ENCODE results near the gene PDE3A. TPM values are rescaled to one million over a fixed set of nuclear protein-coding genes. Genes with fewer than 3 reads are reported as not detected.
"Not testable (repeated sequence)": the region's sequence is repeated elsewhere in the genome, so short reads cannot be mapped to it uniquely, and the experiment has no call there.

PDE3A gene
- total RNA-seq, 1 donor from 2014 or later: not detected

DNA sequence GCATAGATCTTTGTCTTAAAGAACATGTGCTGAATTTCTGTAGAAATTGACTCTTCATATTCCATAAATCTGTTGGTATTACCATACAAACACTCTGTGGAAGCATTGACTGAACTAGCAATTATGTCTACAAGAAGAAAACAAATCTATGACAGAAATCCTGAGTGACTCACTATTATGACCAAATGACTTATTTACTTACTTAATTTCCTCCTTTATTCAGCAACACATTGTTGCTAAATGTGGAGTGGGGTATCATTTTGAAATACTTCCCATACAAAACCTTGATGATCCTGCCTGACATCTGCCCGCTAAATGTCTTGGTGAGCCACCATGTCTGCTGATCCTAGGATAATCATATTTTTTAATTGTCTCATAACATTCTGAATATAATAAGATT is 227.7 kb downstream of the PDE3A start:
- intact Hi-C loops (cut with micrococcal nuclease): no loop called here

DNA sequence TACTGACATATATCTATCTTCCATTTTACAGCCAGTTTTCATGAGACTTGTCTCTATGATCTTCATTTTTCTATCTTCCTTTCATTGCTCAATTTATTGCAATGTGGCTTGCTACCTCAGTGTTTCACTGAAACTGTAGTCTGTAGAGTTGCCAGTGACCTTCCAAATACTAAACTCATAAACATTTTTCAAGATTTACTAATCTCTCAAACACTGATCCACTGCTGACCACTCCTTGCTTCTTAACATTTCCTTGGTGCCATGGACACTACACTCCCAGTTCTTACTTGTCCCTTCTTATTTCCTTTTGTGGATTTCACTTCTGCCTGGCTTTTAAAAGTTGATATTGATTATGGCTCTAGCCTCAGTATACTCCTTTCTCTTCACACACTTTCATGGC is 231.4 kb downstream of the PDE3A start:
- intact Hi-C loops (cut with micrococcal nuclease): loop anchor here (10.0 kb wide), 1 partner anchor 855 kb away; no protein-coding TSS in a partner anchor

DNA sequence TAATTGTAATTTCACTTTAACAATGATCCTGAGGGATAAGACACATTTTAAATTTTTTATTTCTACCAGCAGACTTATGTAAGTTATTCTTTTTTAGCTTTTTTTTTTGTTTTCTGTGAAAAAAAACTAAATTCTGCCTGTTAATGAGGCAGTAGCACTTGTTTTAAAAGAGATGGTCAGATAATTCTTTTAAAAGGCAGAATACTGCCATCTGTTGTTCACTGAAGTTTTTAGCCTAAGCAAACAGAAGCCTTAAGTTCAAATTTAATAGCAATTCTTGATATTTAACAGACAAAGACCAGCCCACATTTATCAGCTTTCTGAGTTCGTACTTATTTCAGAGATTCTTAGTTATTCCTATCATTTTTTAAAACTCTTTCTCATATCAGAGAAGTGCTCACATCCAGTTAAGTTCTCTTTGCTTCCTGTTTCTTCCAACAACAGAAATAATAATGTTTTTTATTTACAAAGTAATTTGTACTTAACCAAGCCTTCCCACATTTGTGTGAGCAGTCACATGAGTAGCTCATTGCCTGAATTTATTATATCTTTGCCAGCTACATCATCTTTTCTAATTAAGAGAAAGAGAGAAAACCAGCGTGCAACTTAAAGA is 233.4 kb downstream of the PDE3A start:
- intact Hi-C loops (cut with micrococcal nuclease): loop anchor here (10.0 kb wide), 1 partner anchor 857 kb away; no protein-coding TSS in a partner anchor

DNA sequence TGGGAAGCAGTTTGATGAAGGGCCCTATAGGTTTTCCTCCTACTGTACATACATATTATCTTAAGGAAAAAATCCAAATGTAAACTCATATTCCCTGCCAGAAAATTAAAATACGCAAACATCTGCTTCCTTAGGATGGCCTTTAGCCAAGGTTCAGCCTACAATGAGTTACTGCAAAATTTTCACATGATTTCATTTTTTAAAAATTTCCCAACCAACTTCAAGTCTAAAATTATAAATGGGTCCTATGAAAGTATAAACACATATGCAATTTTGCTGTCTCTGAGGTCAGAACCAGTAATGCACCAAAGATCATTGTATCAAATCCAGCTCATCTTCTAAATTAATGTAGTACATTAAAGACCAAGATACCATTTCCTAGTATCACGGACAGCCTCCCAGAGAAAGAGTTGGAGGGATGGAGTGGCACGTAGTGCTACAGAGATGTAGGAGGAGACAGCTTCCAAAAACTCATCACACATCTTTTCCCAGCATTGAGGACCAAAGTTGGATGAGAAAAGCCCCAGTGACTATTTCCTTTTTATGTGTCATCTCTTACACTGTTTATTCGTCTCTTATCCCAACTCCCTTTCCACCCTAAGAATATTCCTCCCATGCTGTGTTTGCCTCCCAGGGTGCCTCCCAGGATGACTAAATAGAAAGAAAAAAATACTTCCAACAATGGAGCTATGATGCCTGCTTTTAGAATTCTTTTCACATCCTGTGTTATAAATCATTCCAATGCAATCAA is 234.5 kb downstream of the PDE3A start:
- intact Hi-C loops (cut with micrococcal nuclease): loop anchor here (10.0 kb wide), 1 partner anchor 858 kb away; no protein-coding TSS in a partner anchor

DNA sequence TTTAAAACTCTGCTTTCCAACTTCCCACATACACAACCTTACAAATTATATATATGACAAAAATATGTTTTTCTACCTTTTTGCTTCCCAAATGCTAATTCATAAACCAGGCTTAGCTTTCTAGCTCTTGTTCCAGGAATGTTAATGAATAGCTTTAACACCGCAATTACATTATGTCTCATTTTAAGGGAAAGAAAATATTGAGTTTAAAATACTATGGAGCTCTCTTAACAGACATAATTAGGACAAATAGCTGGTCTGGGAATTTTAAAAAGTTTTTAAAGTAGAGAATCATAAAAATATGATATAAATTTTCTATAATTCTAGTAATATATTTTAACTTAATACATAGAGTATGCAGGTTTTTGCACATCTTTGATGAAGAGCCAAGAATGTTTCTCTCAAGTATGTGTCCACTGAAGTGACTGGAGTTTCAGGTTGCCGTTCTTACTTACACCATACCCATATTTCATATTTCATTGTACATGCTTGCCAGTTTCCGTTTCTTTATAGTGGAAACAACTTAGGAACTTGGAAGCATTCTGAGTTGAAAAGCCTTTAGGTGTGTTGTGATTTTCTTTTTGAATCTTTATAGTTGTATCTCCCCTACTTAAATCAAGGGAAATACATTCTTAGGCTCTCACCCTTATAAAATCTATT is 236.2 kb downstream of the PDE3A start:
- intact Hi-C loops (cut with micrococcal nuclease): loop anchor here (10.0 kb wide), 1 partner anchor 860 kb away; no protein-coding TSS in a partner anchor

DNA sequence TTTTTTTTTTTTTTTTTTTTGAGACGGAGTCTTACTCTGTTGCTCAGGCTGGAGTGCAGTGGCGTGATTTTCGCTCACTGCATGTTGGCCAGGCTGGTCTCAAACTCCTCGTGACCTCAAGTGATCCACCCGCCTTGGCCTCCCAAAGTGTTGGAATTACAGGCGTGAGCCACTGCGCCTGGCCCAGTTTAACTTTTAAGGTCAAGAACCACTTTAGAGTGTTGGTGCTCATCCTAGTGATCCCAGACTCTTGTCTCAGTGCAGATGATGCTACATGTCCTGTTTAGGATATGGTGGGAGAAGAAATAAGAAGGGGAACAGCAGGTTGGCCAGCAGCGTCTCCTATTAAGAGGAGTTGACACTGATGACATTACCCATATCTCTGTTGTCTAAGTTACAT is 246.7 kb downstream of the PDE3A start:
- intact Hi-C loops (cut with micrococcal nuclease): not testable (repeated sequence)

DNA sequence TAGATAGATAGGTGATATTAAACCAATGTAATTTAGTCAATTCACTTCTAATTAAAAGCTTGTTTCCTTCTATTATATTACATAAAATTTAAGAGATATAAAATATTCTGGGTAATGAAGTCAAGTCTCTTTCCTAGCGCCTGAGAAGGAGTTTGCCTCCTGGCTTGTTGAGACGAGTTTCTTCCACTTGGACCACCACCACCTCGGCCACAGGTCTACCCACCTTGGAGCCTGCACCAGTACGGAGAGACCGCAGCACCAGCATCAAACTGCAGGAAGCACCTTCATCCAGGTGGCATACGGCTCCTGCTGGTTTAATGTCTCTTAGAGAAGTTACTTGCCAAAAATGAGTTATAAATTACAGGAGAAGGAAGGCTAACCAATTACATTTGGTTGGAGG is 247.8 kb downstream of the PDE3A start:
- intact Hi-C loops (cut with micrococcal nuclease): no loop called here

DNA sequence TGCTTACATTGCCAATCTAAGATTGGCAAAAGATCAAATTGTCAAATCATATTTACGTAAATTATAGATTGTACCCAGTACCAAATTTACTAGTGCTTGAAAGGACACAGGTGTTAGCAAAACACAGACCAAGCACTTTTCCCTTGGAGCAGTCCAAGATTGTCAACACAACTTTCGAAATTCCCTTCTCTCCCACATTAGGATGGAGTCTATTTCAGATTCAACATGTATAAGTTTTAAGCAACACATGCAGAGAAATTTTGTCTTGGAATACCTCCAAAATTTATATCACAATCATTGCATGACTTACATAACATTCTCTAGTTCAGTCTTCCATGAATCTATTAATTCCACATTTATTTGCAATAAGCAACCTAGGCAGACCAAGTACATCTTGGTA is 251.9 kb downstream of the PDE3A start:
- intact Hi-C loops (cut with micrococcal nuclease): no loop called here

DNA sequence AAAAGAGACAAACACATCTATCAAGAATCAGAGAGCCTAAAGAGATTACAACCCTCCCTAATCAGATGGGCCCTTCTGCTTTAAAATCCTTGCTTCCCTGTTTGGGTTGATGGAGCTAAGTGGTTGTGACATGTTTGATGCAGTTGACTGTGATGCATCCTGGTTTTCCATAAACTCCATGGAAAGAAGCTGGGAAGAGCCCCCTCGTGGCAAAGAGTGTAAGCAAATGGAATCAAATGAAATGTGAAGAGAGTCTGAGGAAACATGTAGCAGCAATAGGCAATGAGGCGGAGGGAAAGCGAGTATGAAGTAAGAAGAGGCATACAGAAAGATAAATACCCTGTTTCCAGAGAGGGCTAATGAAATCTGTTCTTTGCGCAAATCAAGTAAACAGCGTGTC is 256.4 kb downstream of the PDE3A start:
- intact Hi-C loops (cut with micrococcal nuclease): no loop called here

DNA sequence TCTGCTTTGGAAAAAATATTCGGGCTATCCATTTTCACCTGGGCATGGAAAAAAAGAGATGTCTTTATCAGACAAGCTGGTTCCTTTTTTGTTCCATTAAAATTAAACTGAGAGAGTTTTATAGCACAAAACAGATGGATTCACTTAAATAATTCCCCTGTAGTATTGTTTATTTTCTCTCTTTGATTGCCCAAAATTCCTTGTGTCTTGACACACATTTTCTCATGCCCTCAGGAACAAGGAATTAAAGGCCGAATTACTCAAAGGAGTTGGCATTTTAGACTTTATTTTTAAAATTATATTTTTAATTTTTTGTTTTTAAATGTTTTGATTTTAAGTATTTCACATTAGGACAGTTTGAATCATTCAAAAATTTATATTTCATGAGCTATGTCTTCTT is 257.2 kb downstream of the PDE3A start:
- intact Hi-C loops (cut with micrococcal nuclease): no loop called here

DNA sequence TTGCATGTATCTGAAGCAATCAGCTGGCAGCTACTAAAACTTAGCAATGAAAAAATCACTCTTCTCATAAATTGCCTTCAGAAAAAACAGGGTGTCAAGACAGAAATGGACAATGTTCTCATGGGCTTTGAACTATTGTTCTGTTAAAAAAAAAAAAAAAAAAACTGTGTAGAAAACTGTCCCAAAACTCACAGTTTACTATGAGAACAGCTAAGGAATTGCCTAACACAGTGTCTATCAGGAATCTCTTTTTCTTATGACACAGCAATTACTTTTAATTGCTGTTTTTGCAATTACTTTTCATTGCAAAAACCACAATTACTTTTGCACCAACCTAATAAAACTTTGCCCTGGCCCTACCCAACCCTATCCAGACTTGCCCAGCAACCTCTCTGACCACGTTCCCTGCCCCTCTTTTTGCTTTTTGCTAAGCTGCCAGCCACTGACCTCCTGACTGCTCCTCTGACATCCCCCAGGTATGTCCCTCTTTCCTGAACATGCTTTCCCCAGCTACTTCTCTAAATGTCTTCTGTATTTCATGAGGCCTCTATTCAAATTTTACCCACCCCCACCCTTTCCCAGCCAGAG is 258.8 kb downstream of the PDE3A start:
- intact Hi-C loops (cut with micrococcal nuclease): no loop called here

DNA sequence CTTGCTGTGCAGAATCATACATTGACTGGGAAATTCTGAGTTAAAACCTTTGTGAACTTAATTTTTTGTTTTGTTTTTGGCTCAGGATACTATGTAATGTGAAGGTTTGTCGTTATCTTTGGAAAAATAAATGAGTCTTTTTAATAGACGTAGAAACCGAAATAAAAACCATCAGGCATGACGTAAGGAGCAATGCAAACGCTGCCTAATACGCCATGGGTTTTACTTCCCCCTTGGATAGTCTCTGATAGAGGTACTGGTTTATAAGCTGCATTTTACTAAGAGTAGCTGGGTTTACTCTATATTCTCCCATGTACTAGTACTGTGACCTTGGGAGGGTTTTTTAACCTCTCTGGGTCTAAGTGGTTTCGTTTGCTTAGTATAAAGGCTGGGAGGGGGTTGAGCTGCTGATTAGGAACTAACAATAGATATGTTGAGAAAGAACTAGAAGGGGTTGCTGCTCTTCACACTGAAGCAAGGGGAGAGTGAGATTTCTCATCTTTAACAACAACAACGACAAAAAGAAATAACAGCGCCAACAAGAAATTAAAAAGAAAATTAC is 260.0 kb downstream of the PDE3A start:
- intact Hi-C loops (cut with micrococcal nuclease): no loop called here

DNA sequence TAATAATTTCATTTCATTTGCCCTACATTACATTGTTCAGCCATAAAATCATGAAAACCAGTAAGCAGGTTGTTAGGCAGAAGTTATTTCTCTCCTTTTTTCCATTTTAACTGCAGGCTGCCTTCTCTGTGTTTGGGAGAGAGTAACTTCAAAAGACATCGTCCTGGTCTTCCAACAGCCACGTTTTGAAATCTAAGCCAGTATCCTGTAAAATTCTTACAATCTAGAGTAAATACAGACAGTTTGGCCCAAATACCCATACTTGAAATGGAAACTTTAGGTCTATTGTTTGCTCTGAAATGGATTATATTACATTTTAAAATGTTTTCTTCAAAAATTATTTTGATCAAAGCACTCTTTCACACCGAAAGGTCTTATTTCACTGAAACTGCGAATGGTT is 260.7 kb downstream of the PDE3A start:
- intact Hi-C loops (cut with micrococcal nuclease): no loop called here

DNA sequence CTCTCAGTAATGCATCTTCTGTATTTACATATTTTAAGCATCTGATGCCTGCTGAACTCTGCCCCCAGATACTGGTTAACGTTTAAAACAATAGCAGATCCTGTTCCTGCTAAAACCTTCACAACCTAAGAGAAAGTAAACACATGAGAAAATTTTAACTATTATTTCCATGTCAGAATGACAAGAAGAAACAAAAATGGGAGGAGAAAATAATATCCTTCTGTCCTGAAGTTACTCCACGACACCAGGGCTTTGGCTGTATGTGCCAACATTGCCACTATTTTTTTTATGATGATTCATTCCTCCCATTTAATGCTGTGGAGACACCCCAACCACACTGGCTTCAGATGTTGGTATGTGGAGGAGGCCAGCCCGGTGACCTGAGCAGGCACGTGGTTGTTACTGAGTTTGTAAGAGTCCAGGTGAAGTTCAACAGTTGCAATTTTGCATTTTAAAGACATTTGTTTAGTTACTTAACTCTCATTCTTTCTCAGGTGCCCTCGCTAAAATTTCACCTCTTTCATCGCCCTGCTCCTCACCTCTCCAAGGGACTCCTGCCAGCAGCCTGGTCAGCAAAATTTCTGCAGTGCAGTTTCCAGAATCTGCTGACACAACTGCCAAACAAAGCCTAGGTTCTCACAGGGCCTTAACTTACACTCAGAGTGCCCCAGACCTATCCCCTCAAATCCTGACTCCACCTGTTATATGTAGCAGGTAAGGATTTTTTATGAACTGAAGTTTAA is 261.2 kb downstream of the PDE3A start:
- intact Hi-C loops (cut with micrococcal nuclease): no loop called here

DNA sequence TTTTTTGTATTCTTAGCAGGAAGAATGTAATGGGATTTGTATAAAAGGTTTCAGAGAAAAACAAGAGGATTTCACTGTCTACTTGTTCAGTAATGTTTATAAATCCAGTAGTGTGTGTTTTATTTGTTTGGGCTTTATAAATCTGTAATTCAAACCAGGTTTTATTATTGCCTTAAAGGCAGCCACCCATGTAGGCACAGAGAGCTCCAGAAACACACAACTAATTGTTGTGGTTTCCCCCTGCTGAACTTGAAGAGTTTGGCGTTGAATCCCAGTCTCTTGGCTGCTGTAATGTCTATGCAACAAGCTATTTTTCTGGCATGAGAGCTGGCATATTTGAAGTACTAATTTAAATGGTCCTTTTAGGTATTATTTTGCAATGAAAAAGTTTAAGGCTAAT is 263.4 kb downstream of the PDE3A start:
- intact Hi-C loops (cut with micrococcal nuclease): no loop called here

DNA sequence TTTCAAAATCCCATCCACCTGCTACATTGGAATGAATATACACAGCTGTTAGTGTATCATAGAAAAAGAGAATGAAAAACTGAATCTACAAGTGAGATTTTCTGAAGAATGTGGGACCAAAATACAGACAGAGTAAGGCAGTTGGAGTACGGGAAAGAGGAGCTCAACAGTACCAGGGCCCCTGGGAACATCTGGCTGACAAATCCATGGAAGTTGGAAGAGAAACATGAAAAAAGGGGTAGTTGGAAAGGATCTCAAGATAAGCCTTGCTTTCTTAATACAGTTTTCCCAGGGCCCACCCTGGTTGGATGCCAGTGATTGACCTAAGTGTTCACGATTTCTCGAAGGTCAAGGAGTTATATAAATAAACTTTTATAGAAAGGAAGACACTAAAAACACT is 272.8 kb downstream of the PDE3A start:
- intact Hi-C loops (cut with micrococcal nuclease): no loop called here

DNA sequence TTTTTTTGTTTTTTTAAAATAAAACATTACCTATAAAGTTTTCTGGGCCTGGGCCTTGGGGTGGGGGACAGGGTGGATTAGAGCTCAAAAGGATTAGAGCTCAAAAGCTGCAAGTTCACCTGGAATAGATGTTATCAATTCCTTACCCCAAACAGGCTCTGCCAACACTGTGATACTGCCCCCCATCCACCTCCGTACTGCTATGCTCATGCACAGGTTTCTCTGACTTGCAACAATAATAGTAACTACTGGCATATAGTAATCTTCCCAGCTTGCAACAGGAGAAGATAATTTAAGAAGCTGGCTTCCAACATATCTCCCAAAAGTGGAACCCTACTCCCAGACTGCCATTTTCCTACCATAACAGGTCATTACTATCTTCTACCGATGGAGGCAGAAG is 275.5 kb downstream of the PDE3A start:
- intact Hi-C loops (cut with micrococcal nuclease): no loop called here

DNA sequence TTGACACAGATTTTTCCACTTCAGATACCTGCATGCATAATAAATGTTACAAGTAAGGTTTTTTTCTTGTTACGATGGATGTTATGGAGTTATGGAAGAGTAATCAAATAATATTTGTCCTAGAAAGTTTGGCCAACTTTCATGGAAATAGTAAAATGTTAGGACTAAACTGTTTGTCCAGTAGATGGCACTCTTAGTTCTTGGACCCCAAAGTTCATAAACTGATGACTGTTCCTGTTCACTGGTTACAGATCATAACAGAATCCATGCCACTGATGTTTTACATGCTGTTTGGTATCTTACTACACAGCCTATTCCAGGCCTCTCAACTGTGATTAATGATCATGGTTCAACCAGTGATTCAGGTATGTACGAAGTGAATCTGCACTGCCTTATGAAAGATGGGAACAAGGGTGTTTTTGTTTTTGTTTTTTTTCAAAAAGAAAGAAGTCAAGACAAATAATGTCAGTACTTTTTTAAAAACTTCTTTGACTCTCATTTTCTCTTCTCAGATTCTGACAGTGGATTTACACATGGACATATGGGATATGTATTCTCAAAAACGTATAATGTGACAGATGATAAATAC is 278.0 kb downstream of the PDE3A start:
- intact Hi-C loops (cut with micrococcal nuclease): loop anchor here (2.0 kb wide), 1 partner anchor 524 kb away; no protein-coding TSS in a partner anchor

DNA sequence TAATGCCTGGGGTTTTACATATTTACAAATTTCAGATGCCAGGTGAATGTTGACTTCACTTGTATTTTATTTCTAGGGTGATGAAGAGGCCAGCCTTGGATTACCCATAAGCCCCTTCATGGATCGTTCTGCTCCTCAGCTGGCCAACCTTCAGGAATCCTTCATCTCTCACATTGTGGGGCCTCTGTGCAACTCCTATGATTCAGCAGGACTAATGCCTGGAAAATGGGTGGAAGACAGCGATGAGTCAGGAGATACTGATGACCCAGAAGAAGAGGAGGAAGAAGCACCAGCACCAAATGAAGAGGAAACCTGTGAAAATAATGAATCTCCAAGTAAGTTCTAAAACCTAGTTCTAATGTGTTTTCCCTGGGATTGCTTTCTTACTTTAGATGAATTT is 285.5 kb downstream of the PDE3A start:
- intact Hi-C loops (cut with micrococcal nuclease): no loop called here

DNA sequence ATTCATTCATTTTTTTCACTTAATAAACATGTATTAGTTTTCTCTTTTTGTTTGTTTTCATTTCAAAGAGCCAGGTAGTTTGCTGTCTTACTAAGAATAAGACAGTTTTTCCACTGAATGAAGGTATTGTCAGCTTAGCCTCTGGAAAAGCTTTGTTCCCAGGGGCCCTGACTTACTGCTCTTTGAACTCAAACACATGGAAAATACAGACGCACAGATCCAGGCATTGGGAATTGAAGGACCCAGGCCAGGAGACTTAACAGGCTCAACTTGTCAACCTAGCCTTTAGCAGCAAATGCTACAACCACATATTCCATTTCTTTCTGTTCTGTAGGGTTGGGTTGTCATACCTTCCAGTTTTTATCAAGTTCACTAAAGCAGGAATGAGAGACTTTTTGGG is 288.3 kb downstream of the PDE3A start:
- intact Hi-C loops (cut with micrococcal nuclease): no loop called here

DNA sequence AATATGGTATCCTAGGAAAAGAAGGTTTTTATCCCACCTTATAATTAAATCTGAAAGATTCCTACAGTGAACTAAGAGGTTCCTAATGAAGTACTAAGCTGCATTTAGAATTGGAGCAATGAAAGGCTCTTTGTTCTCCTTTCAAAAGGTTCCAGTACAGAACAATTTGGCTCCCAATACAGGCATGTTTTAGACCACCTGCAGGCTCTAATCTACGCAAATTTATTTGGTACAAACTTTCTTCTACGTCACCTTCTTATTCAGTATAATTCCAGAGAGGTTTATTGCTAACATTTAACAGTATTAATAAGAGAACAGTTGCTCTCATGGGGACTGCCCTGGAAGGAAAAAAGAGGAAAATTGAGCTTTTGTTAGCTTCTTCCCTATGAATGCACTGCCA is 289.2 kb downstream of the PDE3A start:
- intact Hi-C loops (cut with micrococcal nuclease): no loop called here
